K562 (cell line): ENCODE measurements around the gene KRTAP12-2. TPM values are rescaled to one million over a fixed set of nuclear protein-coding genes. Genes with fewer than 3 reads are reported as not detected.

ENCODE experiments used
- ATAC-seq: fragments of 200-7000 bp; cut with Tn5 transposase; 3 replicates; pipeline ENCODE4 v1.9.1; 2020; ENCODE audit warnings: moderate library complexity
- BruUV-seq: library from RNA; stranded (reverse); fragments of 400-500 nt; replicated peaks from 2 replicates; lab custom pipeline; 2021; lab: Mats Ljungman, UMichigan
- CTCF ChIA-PET: fragments of 300-600 bp; formaldehyde crosslinking; extraction: SDS; loops from one replicate; lab custom pipeline; 2021; ENCODE audit warnings: low intra/inter-chr PET ratio; lab: Yijun Ruan, JAX
- POLR2A ChIA-PET: fragments of 300-600, 350-650 bp; sonication (Branson Sonifier 250); formaldehyde crosslinking; extraction: SDS; loops from one replicate; lab custom pipeline; 2021; ENCODE audit warnings: antibody characterized with exemption, inconsistent platforms; lab: Yijun Ruan, JAX
- DNase-seq, 4 experiments: peaks; one replicate each; pipeline versions ENCODE4 v3.0.0 to v3.0.0-alpha.2; 2011 to 2018; ENCODE audit warnings: low spot score in 3 of 4, mixed read lengths in 3 of 4; ENCODE audit errors: extremely low read depth in 1 of 4
- FAIRE-seq: peaks from 2 replicates; lab custom pipeline; 2011; peaks lifted over from hg19 to GRCh38; lab: Jason Lieb, UNC
- H2AFZ ChIP-seq: 2 replicates; pipeline ENCODE4 v1.6.0; 2011; ENCODE audit warnings: low read depth, low read length, control low read depth, inconsistent platforms
- H3K27ac ChIP-seq: fragments of 200-600 bp; 3 replicates; pipeline ENCODE4 v1.8.0; 2011; ENCODE audit warnings: low read depth, mild to moderate bottlenecking, control low read depth, inconsistent platforms, low read length, moderate library complexity, mixed read lengths; ENCODE audit errors: extremely low read depth
- H3K27me3 ChIP-seq, 2 experiments: fragments of 300-600 bp in 1 of 2; 2 replicates in 1 of 2; 3 replicates in 1 of 2; pipeline versions ENCODE4 v1.6.0 to v1.8.0; 2011; ENCODE audit warnings: inconsistent platforms in 2 of 2, low read length in 2 of 2, mild to moderate bottlenecking in 1 of 2, mixed read lengths in 1 of 2, moderate library complexity in 1 of 2; ENCODE audit not compliant: control insufficient read depth in 2 of 2, insufficient read depth in 2 of 2
- H3K36me3 ChIP-seq: fragments of 300-600 bp; 3 replicates; pipeline ENCODE4 v1.8.0; 2011; ENCODE audit warnings: mild to moderate bottlenecking, low read length, inconsistent platforms; ENCODE audit not compliant: control insufficient read depth, insufficient read depth
- H3K4me1 ChIP-seq, 2 experiments: fragments of 200-600 bp in 1 of 2; replicated peaks in 1 of 2; 2 replicates in 1 of 2; 3 replicates in 1 of 2; pipeline versions ENCODE4 v1.5.1 to v1.8.0; 2011; ENCODE audit warnings: inconsistent platforms in 2 of 2, low read length in 2 of 2, mild to moderate bottlenecking in 1 of 2, mixed read lengths in 1 of 2, moderate library complexity in 1 of 2; ENCODE audit not compliant: control insufficient read depth in 2 of 2, insufficient read depth in 2 of 2
- H3K4me2 ChIP-seq: 2 replicates; pipeline ENCODE4 v1.6.1; 2011; ENCODE audit warnings: low read length, control low read depth, inconsistent platforms, mixed read lengths; ENCODE audit not compliant: insufficient read depth
- H3K4me3 ChIP-seq: fragments of 200-600 bp; sonication (generic), shearing (Covaris generic); 2 replicates; pipeline ENCODE4 v1.5.1; 2016; ENCODE audit warnings: control low read depth, inconsistent platforms
- H3K79me2 ChIP-seq: fragments of 200-600 bp; 3 replicates; pipeline ENCODE4 v1.8.0; 2011; ENCODE audit warnings: low read length, inconsistent platforms; ENCODE audit not compliant: control insufficient read depth, insufficient read depth
- H3K9ac ChIP-seq, 2 experiments: 2 replicates each; pipeline versions ENCODE4 v1.6.0 to v1.6.1; 2011; ENCODE audit warnings: low read depth in 2 of 2, low read length in 2 of 2, control low read depth in 1 of 2, inconsistent platforms in 1 of 2, mild to moderate bottlenecking in 1 of 2, mixed read lengths in 1 of 2; ENCODE audit not compliant: insufficient read depth in 1 of 2
- H3K9me1 ChIP-seq: one replicate; pipeline ENCODE4 v1.6.0; 2011; ENCODE audit warnings: inconsistent platforms, mild to moderate bottlenecking, low read length, moderate library complexity; ENCODE audit not compliant: control insufficient read depth, insufficient read depth
- H3K9me3 ChIP-seq: replicated peaks from 2 replicates; pipeline ENCODE4 v1.5.1; 2011; ENCODE audit warnings: low read depth, low read length, inconsistent platforms; ENCODE audit not compliant: control insufficient read depth, insufficient read depth
- H4K20me1 ChIP-seq: replicated peaks from 2 replicates; pipeline ENCODE4 v1.6.1; 2011; ENCODE audit warnings: low read length, inconsistent platforms, mixed read lengths; ENCODE audit not compliant: control insufficient read depth, insufficient read depth
- CHD2 ChIP-seq: IDR thresholded peaks from 2 replicates; pipeline ENCODE4 v1.6.1; 2011; ENCODE audit warnings: low read depth, low read length
- MEIS2 ChIP-seq: fragments of 450-650 bp; IDR thresholded peaks from 2 replicates; pipeline ENCODE4 v1.6.1; 2014; ENCODE audit warnings: mild to moderate bottlenecking; ENCODE audit not compliant: partially characterized antibody
- TAL1 ChIP-seq: fragments of 450-650 bp; IDR thresholded peaks from 2 replicates; pipeline ENCODE4 v1.6.1; 2016; ENCODE audit warnings: mild to moderate bottlenecking
- ZFPM2 ChIP-seq: fragments of 250-450 bp; sonication (Bioruptor Pico); IDR thresholded peaks from 2 replicates; pipeline ENCODE4 v1.5.1; 2022; ENCODE audit warnings: mild to moderate bottlenecking
- ZNF778 ChIP-seq: fragments of 450-650 bp; formaldehyde crosslinking; IDR thresholded peaks from 2 replicates; pipeline ENCODE4 v1.4.0; 2020; ENCODE audit warnings: mild to moderate bottlenecking, moderate library complexity
- whole genome bisulfite sequencing: fragments of 100-300 bp; shearing (Covaris generic); methylation state at CpG from one replicate; pipeline ENCODE4 v1.1.6; 2016; ENCODE audit warnings: low coverage, mixed read lengths; ENCODE audit not compliant: insufficient coverage; ENCODE audit errors: missing lambda C conversion rate; 5-methylcytosine and 5-hydroxymethylcytosine counted together
- in situ Hi-C: fragments of 300-500 bp; cut with MboI; formaldehyde crosslinking; loops from 4 replicates; pipeline ENCODE4 v1.15.0; 2018; ENCODE audit warnings: inconsistent platforms, mixed read lengths
- intact Hi-C: fragments of 100-400 bp; cut with micrococcal nuclease; formaldehyde crosslinking; loops from 2 replicates; pipeline ENCODE4 v1.14.2; 2022
- polyA plus RNA-seq, 8 experiments: library from polyadenylated mRNA; depleted of rRNA in 4 of 8; stranded (reverse) in 5 of 8; unstranded in 3 of 8; fragments of >200 nt; fragmentation: Nextera tagmentation in 2 of 8; fragmentation: Illumina TruSeq in 1 of 8; extraction: Ambion mirVana in 2 of 8; extraction: Trizol in 1 of 8; gene quantifications; 2 replicates each; pipeline versions ENCODE4 v1.2.1 to v1.2.3, GENCODE V29; 2011 to 2014; ENCODE audit warnings: inconsistent platforms in 1 of 8, missing spikeins in 1 of 8
- total RNA-seq, 7 experiments: library from RNA; depleted of rRNA in 6 of 7; stranded (reverse); fragments of >200 nt in 6 of 7; fragmentation: Illumina TruSeq in 2 of 7; extraction: Trizol in 2 of 7; gene quantifications; 2 replicates each; pipeline versions ENCODE4 v1.2.1 to v1.2.3, GENCODE V29; 2011 to 2021; ENCODE audit warnings: low replicate concordance in 1 of 7
- TF ChIP-seq, protein P1 (sequence below): fragments of 250-450 bp; sonication (Bioruptor Pico); IDR thresholded peaks from 2 replicates; pipeline ENCODE4 v1.4.0; 2020; ENCODE audit warnings: borderline replicate concordance

The KRTAP12-2 gene
- total and polyA plus RNA-seq, 9 of the 15 experiments (the other 6 are each of a cell fraction or from before 2014, with no cell fraction given) = not detected

DNA sequence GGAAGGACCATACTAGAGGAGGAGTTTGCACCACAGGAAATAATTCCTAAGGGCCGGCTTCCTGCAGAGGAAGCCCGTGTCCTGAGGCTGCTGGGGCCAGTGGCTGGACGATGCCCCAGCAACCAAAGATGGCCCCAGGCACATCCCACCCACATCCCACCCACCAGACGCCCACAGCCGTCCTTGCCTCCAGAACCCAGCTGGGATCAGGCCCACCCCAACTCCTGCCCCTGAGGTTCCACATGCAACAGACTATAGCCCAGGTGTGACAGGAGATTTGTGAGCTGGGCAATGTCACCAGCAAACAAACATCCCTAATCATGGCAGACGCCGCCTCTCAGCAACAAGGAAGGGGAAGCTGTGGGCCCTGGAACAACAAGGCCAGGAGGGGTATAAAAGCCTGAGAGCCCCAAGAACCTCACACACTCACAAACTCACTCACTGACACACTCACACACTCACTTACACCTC is 40.0 kb downstream of the KRTAP12-2 start, which contains the start of gene KRTAP10-9 (continued):
- TF ChIP-seq, protein P1, sequence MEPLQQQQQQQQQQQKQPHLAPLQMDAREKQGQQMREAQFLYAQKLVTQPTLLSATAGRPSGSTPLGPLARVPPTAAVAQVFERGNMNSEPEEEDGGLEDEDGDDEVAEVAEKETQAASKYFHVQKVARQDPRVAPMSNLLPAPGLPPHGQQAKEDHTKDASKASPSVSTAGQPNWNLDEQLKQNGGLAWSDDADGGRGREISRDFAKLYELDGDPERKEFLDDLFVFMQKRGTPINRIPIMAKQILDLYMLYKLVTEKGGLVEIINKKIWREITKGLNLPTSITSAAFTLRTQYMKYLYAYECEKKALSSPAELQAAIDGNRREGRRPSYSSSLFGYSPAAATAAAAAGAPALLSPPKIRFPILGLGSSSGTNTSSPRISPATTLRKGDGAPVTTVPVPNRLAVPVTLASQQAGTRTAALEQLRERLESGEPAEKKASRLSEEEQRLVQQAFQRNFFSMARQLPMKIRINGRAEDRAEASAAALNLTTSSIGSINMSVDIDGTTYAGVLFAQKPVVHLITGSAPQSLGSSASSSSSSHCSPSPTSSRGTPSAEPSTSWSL (CRISPR knock-in tag) = no peak
- no peak for TF ChIP-seq MEIS2

DNA sequence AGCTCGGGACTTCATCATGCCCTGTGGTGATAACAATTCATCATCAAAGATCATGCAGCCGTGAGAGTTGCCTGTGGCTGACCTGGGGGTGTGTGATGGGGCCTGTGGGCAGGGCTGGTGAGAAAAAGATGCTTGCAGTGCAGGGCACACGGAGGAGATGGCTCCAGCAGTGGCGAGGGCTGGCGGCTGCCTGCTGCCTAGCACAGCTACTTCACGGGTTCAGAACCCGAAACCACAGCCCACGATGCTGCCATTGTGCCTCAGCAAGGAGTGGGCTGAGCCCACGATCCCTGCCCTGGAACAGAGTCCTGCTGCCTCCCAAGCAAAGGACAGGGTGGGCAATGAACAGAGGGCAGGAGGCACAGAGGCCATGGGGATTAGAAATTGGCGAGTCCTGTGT is 40.5 kb downstream of the KRTAP12-2 start:
- Histone ChIP-seq H3K36me3 (no peaks in the 10 kb centered on the region), H3K9ac (no peak overlapping the region), H3K27ac (no peak overlapping the region), H3K4me2 (no peak overlapping the region), H3K9me1 (no peaks in the 10 kb centered on the region), H3K4me1 (no peaks in the 10 kb centered on the region), H3K79me2 (no peaks in the 10 kb centered on the region), H3K9me3 (peaks cover 5% of the 10 kb centered on the region; the same call in 1 of the 2 replicates), H3K4me3 (no peak overlapping the region), H2AFZ (no peak overlapping the region), H4K20me1 (no peaks in the 10 kb centered on the region), H3K27me3 (peaks cover 0 to 6% of the 10 kb centered on the region in 2 experiments; a peak in 1 of 5 replicates)
- no peak for FAIRE-seq
- ChIA-PET CTCF (no interaction called here), POLR2A (no interaction called here)
- BruUV-seq = no TSS peak
- no peak for TF ChIP-seq CHD2
- TF ChIP-seq ZNF778 (CRISPR knock-in tag) = no peak
- no peak for TF ChIP-seq TAL1
- TF ChIP-seq ZFPM2 = no peak
- in situ Hi-C loops = no loop called here
- WGBS = 0% methylated on average over 10 of the region's 10 CpGs
- ATAC-seq = no peak
- intact Hi-C loops = no loop called here
- DNase-seq = no peak
